ENCODE measurements around the gene ALDH18A1.

ALDH18A1 gene

GRCh38 chr10:95613330-95613729, 43.2 kb downstream of the ALDH18A1 start:
- TF ChIP-seq CTCF (IDR thresholded peaks at IDR 0.05; ENCODE audit: insufficient read depth, low read depth, low read length, missing control alignments): no peak
- DNase-seq (ENCODE audit: low read depth): no peak
- no peak overlapping the region for H3K4me3 ChIP-seq (ENCODE audit: low read depth, low read length)

DNA sequence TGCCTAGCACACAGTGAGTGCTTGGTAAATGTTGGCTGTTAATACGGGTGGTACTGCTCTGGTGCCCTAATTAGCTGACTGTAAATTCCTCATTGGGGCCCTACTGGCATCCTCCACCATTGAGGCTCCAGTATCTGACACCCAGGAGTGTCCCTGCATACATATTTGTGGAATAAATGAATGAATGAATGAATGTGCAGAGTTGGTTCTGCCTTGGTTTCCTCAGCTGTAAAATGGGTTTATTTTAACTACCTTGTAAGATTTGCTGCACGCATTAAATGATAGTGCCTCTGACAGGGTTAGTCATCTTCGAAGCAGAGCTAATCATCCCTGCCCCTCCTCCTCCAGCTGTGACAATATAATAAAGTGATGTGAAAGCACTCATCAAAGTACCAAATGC, 45.8 kb downstream of the ALDH18A1 start:
- TF ChIP-seq CTCF (IDR thresholded peaks at IDR 0.05; ENCODE audit: insufficient read depth, low read depth, low read length, missing control alignments): no peak
- H3K4me3 ChIP-seq (ENCODE audit: low read depth, low read length): no peak overlapping the region
- no peak for DNase-seq (ENCODE audit: low read depth)

- no peak for TF ChIP-seq CTCF (IDR thresholded peaks at IDR 0.05; ENCODE audit: insufficient read depth, low read depth, low read length, missing control alignments)
- H3K4me3 ChIP-seq (ENCODE audit: low read depth, low read length): no peak overlapping the region
- DNase-seq (ENCODE audit: low read depth): no peak
Measured at GRCh38 chr10:95606922-95607321, 49.6 kb downstream of the ALDH18A1 start.

DNA sequence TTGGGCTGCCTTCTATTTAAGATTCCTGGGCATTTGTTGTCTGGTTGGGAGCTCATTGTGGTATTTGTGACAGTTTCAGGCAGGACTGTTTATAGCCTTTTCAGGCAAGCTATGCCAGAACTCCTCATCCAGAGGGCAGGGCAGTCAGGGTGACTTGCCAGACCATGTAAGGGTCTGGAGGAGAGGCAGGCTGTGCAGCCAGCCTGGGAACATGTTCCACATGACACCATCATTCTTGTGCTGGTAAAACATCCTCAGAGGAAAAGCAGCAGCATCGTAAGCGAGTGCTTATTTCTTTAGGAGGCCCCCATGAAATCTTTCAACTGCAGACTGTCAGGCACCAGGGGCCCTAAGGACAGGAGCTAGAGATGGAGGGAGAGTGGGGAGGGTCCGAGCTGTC, 51.3 kb downstream of the ALDH18A1 start:
- no peak overlapping the region for H3K4me3 ChIP-seq (ENCODE audit: low read depth, low read length)
- TF ChIP-seq CTCF (IDR thresholded peaks at IDR 0.05; ENCODE audit: insufficient read depth, low read depth, low read length, missing control alignments): no peak
- no peak for DNase-seq (ENCODE audit: low read depth)

DNA sequence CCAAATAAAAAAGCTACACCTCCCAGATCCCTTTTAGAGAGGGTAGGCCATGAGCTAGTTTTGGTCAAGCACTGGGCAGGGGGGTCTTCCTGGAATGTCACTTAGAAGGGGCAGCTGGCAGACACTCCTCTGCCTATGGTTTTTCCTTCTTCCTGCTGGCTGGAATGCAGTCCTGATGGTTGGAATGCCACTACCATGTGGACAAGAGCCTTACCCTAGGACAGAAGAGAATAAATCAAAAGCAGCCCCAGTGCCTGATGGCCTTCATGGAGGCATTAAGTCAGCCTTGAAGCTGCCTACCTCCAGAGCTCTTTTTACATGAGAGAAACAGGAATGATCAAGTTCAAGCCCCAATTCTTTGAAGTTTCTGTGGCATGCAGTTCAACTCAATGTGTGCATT, 51.9 kb downstream of the ALDH18A1 start:
- no peak for DNase-seq (ENCODE audit: low read depth)
- no peak overlapping the region for H3K4me3 ChIP-seq (ENCODE audit: low read depth, low read length)
- TF ChIP-seq CTCF (IDR thresholded peaks at IDR 0.05; ENCODE audit: insufficient read depth, low read depth, low read length, missing control alignments): no peak

DNA sequence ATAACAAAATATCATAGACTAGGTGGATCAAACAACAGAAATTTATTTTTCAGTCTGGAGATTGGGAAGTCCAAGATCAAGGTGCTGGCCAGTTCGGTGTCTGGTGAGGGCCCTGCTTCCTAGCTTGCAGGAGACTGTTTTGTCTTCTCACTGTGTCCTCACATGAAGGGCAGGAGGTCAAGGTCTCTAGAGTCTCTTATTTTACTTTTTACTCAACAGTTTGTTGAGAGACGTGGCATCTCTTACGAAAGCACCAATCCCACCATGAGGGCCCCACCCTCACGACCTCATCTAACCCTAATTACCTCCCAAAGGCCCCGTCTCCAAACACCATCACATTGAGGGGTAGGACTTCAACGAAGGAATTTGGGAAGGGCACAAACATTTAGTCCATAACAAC, 54.1 kb downstream of the ALDH18A1 start:
- no peak for DNase-seq (ENCODE audit: low read depth)
- H3K4me3 ChIP-seq (ENCODE audit: low read depth, low read length): no peak overlapping the region
- TF ChIP-seq CTCF (IDR thresholded peaks at IDR 0.05; ENCODE audit: insufficient read depth, low read depth, low read length, missing control alignments): no peak

DNA sequence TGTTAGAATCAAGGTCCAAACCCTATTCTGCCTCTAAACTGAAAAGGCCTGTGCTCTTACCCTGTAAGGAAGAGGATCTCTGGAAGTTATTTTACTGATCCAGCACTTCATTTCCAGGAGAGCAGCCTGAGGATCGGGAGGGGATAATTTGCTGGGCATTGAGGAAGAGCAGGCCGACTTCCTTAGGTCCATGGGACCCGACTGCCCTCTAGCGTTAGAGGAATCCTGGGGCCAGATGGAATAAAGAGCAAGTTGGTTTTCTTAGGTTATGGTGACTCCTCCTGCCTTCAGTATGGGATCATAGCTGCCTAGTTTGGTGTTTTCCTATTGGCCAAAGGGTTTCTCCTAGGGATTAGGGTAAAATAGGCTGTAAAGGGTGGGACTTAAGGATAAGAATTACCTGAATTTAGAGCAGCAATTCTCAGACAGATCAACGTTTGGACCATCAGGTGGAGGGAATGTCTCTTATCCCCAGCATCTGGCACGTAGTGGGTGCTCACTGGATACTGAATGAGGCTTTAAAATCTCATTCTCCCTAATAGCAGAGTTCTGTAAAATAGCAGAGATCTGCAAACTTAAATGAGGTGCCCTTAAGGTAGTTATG, 55.3 kb downstream of the ALDH18A1 start:
- peak; percentile 89 for TF ChIP-seq CTCF (IDR thresholded peaks at IDR 0.05; ENCODE audit: insufficient read depth, low read depth, low read length, missing control alignments)
- H3K4me3 ChIP-seq (ENCODE audit: low read depth, low read length): no peak overlapping the region
- peak; percentile 79 for DNase-seq (ENCODE audit: low read depth)

All from GM12865 (cell line).